ENCODE data around the gene KDM4C.

- TF ChIP-seq CTCF (IDR thresholded peaks at IDR 0.05; ENCODE audit: insufficient read depth, low read depth, low read length) (no peak), EZH2 (IDR thresholded peaks at IDR 0.05; ENCODE audit: insufficient read depth, low read length) (no peak)
These were observed 298.5 kb downstream of the KDM4C start for GRCh38 chr9:7056254-7056653.
